Measurements from ENCODE around the gene RPS14.

RPS14 gene

DNA sequence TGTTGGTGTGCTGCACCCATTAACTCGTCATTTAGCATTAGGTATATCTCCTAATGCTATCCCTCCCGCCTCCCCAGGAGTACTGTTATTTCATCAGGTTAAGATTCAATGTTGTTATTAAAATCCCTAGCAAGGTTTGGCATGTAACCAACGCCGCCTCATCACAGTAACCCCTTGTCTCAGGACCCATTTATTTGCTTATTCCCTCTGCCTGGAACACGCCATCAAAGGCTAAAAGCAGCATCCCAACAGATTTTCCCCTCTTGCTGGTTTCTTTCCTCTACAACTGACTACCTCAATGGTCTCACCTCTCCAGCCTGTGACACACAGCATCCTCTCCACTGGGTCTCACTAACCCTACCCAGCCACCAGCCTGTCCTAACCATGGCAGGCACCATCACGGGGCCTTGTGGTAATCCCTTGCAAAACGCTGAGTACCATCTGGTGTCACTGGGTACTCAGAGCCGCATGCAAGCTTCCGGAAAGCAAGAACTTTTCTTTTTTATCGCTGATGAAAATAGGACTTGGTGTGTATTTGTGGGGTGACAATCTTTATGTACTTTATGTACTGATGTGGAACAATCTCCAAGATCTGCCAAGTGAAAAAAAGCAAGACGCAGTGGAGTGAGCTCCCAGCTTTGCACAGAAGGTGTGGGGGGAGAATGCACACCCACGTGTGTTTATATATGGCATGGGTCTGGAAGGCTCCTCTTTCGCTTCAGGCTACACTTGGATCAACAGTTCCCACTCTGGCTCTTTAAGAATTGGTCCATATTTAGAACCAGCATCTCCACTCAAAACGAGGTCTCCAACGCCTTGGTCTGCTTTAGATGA is 6.1 kb downstream of the RPS14 start:
- TF ChIP-seq, protein P1, sequence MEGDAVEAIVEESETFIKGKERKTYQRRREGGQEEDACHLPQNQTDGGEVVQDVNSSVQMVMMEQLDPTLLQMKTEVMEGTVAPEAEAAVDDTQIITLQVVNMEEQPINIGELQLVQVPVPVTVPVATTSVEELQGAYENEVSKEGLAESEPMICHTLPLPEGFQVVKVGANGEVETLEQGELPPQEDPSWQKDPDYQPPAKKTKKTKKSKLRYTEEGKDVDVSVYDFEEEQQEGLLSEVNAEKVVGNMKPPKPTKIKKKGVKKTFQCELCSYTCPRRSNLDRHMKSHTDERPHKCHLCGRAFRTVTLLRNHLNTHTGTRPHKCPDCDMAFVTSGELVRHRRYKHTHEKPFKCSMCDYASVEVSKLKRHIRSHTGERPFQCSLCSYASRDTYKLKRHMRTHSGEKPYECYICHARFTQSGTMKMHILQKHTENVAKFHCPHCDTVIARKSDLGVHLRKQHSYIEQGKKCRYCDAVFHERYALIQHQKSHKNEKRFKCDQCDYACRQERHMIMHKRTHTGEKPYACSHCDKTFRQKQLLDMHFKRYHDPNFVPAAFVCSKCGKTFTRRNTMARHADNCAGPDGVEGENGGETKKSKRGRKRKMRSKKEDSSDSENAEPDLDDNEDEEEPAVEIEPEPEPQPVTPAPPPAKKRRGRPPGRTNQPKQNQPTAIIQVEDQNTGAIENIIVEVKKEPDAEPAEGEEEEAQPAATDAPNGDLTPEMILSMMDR (conservative IDR thresholded peaks at IDR 0.05): no peak
- H3K27ac ChIP-seq: no peak overlapping the region

DNA sequence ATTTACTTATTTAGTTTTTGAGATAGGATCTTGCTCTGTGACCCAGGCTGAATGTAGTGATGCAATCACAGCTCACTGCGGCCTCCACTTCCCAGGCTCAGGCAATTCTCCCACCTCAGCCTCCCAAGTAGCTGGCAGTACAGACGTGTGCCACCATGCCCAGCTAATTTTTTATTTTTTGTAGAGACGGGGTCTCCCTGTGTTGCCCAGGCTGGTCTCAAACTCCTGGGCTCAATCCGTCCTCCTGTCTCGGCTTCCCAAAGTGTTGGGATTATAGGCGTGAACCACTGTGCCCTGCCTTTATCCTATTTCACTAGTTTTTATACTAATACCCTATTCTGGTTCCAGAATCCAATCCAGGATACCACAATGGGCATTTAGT is 6.8 kb downstream of the RPS14 start:
- H3K27ac ChIP-seq: no peak overlapping the region
- TF ChIP-seq, protein P1 (conservative IDR thresholded peaks at IDR 0.05): no peak

DNA sequence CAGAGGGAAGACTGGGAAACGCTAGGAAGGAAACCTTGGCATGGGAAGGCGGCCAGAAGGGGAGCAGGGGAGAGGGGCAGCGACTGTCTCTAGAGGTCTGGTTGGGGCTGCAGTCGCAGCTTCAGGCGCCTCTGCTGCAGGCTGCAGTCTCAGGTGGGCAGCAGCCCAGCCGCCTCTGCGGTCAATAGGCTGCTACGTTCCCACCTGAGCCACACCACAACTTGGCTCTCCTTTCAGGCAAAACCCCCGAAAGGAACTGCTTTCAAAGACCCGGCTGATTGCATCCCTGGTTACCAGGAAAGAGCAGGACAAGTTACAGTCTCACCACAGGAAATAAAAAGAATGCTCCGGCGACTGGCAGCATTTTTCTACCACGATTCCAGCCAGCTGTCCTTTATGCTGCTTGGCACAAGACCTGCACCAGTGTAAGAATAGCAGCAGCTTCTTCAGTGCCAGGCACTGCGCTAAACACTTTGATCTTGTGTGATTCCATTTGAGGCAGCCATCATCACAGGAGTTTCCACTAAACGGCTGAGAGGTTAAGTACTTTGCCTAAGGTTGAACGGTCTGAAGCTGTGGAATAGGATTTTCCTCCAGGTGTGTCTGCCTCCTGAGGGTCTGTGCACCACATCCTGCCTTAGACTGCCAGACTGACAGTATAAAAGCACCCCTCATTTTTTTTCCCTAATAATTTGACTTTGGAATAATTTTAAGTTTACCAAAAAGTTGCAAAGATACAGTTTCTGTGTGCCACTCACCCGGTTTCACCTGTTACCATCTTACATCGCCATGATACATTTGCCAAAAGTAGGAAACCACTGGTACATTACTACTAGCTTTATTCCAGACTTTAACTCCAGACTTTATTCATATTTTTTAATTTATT is 7.5 kb downstream of the RPS14 start:
- H3K27ac ChIP-seq: no peak overlapping the region
- TF ChIP-seq, protein P1 (conservative IDR thresholded peaks at IDR 0.05): no peak

DNA sequence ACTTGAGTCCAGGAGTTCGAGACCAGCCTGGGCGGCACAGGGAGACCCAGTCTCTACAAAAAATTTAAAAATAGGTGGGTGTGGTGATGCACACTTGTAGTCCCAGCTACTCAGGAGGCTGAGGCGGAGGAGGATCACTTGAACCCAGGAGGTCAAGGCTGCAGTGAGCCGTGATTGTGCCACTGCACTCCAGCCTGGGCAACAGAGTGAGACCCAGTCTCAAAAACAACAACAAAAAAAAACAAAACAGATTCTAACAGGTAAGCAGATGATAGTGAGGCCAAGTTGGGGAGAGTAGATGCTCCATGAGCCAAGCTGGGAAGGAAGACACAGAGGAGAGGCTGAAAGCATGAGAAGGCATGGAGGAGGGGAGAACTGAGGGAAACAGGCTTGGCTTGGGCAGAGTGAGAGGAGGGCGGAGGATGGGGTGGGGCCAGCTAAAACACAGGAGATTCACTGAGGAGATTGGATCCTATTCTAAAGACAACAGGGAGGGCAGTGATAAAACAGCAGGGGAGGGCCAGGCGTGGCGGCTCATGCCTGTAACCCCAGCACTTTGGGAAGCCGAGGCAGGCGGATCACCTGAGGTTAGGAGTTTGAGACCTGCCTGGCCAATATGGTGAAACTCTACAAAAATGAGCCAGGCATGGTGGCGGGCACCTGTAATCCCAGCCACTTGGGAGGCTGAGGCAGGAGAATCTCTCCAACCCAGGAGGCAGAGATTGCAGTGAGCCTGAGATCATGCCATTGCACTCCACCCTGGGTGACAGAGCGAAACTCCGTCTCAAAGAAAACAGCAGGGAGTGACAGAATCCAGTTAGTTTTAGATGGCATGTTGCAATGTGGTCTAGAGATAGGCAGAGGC is 8.4 kb downstream of the RPS14 start:
- TF ChIP-seq, protein P1 (conservative IDR thresholded peaks at IDR 0.05): no peak
- H3K27ac ChIP-seq: no peak overlapping the region

DNA sequence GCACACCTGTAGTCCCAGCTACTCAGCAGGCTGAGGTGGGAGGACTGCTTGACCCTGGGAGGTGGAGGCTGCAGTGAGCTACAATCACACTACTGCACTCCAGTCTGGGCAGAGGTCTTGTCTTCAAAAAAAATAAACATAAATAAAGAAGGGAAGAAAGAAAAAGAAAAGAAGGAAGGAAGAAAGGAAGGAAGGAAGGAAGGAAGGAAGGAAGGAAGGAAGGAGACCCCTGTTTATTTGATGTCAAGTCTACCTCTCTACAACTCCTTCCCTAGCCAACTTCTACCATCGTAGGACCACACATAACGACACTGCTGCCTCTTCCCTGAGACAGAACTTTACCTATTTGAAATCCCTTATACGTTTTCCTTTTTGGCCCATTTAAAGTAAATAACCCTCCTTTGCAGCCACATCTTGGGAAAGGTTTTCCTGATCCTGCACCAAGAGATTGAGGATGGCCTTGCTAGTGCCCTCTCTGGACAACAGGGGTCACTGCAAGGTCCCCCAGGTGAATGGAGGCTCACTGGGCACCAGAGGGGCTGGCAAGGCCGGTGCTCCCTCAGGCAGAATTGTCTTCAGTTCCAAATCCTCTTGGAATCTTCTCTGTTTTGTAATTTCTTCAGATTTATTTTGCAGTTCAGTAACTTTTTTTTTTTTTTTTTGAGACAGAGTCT is 10.5 kb downstream of the RPS14 start:
- H3K27ac ChIP-seq: no peak overlapping the region
- TF ChIP-seq, protein P1 (conservative IDR thresholded peaks at IDR 0.05): peak; percentile 64

DNA sequence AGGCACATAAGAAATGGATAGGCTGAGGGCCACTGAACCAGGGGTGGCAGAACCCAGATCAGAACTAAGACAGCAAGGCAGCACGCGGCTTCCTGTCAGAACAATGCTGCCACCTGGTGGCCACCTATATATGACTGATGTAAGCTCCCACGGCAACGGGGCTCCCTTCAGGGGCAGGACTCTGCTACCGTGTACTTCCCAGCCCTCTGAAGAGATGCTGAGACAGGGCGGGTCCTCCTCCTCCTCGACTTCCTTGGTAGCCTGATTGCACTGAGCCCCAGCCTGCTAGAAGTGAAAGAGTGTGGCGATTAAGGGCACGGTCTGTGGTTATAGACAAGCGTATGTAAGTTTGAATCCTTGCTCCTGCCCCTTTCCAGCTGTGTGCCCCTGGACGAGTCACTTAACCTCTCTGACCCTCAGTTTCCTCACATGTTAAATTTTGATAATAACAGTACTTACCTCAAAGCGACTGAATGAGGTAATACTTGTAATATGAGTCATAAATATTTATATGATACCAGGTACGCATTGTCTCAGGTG is 13.3 kb downstream of the RPS14 start:
- TF ChIP-seq, protein P1 (conservative IDR thresholded peaks at IDR 0.05): peak; percentile 89
- H3K27ac ChIP-seq: no peak overlapping the region

All from VCaP (cell line).